ENCODE results near the gene FMNL2.

DNA sequence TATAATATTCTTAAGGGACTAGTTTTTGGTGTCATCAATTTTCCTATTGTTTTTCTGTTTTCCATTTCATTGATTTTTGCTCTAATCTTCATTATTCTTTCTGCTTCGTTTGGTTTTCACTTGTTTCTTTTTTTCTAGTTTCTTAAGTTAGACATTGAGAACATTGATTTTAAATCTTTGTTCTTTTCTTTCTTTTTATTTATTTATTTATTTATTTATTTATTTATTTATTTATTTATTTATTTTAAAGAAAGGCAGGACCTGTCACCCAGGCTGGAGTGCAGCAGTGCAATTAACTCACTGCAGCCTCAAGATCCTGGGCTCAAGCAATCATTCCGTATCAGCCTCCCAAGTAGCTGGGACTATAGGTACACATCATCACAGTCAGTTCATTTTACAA lies 7.0 kb upstream of the FMNL2 start:
- TF ChIP-seq EZH2 (IDR thresholded peaks at IDR 0.05): no peak
- no peak for TF ChIP-seq POLR2AphosphoS5 (IDR thresholded peaks at IDR 0.05; ENCODE audit: borderline replicate concordance, low read depth, low read length)
- TF ChIP-seq FOXP2 (optimal IDR thresholded peaks at IDR 0.05; ENCODE audit: control extremely low read depth, extremely low read length, insufficient read depth): no peak
